Stimulated activated CD4-positive, alpha-beta T cell treated with anti-CD3 and anti-CD28 coated beads, Interleukin-1b, Interleukin-23, amount 100 ng/mL, for 1 hour (primary cell): ENCODE results near the gene SLC9A7.

Experiments used
- DNase-seq, 2 donors: peaks; one replicate each; pipeline ENCODE4 v3.0.0-alpha.2; 2020; ENCODE audit warnings: low read depth in 2 of 2

Gene SLC9A7

GRCh38 chrX:46704767-46705386, 54.0 kb downstream of the SLC9A7 start:
- no peak for DNase-seq

- DNase-seq = no peak
These were observed 54.9 kb downstream of the SLC9A7 start for GRCh38 chrX:46703980-46704379.

GRCh38 chrX:46698691-46699090, 60.2 kb downstream of the SLC9A7 start:
- no peak for DNase-seq

GRCh38 chrX:46695491-46695890, 63.4 kb downstream of the SLC9A7 start:
- DNase-seq = no peak

GRCh38 chrX:46694549-46694948, 64.4 kb downstream of the SLC9A7 start:
- DNase-seq = no peak

GRCh38 chrX:46693149-46693548, 65.8 kb downstream of the SLC9A7 start:
- no peak for DNase-seq

- no peak for DNase-seq
These were observed 68.1 kb downstream of the SLC9A7 start for GRCh38 chrX:46690818-46691217.

GRCh38 chrX:46687619-46688018, 71.3 kb downstream of the SLC9A7 start:
- DNase-seq = no peak

GRCh38 chrX:46686003-46686645, 72.8 kb downstream of the SLC9A7 start:
- DNase-seq = no peak

GRCh38 chrX:46683048-46683447, 75.9 kb downstream of the SLC9A7 start:
- no peak for DNase-seq

- DNase-seq = no peak
These were observed 77.1 kb downstream of the SLC9A7 start for GRCh38 chrX:46681849-46682248.

GRCh38 chrX:46678232-46678631, 80.7 kb downstream of the SLC9A7 start:
- no peak for DNase-seq

- DNase-seq = no peak
These were observed 82.2 kb downstream of the SLC9A7 start for GRCh38 chrX:46676399-46677356.

- no peak for DNase-seq
These were observed 85.1 kb downstream of the SLC9A7 start for GRCh38 chrX:46673620-46674359.

- no peak for DNase-seq
These were observed 88.6 kb downstream of the SLC9A7 start for GRCh38 chrX:46670316-46670715.

- no peak for DNase-seq
These were observed 92.1 kb downstream of the SLC9A7 start for GRCh38 chrX:46666831-46667230.

GRCh38 chrX:46665232-46666152, 93.4 kb downstream of the SLC9A7 start:
- no peak for DNase-seq

- DNase-seq = no peak
These were observed 96.5 kb downstream of the SLC9A7 start for GRCh38 chrX:46662188-46662958.

GRCh38 chrX:46653482-46653881, 105.4 kb downstream of the SLC9A7 start:
- no peak for DNase-seq
